ENCODE results near the gene VAMP2.

DNA sequence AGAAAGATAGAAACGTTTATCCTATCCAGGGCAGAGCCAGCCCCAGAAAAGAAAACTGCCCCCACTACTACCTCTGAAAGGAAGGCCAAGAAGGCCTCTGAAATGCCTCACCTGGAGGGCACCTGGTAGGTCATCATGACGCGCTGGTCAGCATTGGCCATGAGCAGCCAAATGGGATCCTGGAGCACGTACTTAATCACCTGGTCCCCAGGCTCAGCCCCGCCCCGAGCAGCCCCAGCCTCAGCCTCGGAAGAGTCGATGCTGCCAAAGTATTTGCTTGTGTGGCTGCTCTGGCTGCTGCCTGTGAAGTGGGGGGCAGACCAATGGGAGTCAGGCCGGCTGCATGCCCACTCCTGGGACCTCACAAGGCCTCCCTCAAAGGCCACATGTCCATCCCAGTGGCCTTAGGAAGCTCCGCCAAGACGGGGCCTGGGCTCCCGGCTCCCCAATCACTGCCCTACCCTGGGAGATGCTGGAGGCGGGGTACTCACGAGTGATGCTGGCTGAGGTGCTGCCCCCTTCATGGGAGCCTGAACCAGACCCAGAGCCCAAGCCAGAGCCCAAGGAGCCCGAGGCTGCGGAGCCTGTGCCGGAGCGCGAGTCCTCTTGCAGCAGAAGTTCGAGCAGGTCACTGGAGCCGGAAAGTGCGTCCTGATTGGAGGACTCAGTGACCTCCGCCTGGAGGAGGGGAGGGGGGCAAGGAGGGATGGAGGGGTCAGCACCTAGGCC lies 20.4 kb downstream of the VAMP2 start:
- TF ChIP-seq, protein P1, sequence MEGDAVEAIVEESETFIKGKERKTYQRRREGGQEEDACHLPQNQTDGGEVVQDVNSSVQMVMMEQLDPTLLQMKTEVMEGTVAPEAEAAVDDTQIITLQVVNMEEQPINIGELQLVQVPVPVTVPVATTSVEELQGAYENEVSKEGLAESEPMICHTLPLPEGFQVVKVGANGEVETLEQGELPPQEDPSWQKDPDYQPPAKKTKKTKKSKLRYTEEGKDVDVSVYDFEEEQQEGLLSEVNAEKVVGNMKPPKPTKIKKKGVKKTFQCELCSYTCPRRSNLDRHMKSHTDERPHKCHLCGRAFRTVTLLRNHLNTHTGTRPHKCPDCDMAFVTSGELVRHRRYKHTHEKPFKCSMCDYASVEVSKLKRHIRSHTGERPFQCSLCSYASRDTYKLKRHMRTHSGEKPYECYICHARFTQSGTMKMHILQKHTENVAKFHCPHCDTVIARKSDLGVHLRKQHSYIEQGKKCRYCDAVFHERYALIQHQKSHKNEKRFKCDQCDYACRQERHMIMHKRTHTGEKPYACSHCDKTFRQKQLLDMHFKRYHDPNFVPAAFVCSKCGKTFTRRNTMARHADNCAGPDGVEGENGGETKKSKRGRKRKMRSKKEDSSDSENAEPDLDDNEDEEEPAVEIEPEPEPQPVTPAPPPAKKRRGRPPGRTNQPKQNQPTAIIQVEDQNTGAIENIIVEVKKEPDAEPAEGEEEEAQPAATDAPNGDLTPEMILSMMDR (IDR thresholded peaks at IDR 0.05; ENCODE audit: low read depth, low read length), result no peak
- TF ChIP-seq EZH2phosphoT487 (IDR thresholded peaks at IDR 0.05; ENCODE audit: low read depth), result no peak

Measured in OCI-LY3 (cell line).